SJCRH30 (cell line): ENCODE measurements around the gene LHX1. TPM values are rescaled to one million over a fixed set of nuclear protein-coding genes. Genes with fewer than 3 reads are reported as not detected.

Experiments used
- DNase-seq, 2 experiments: peaks; one replicate each; pipeline ENCODE4 v3.0.0-alpha.2; 2015 to 2020
- H3K27ac ChIP-seq: fragments of 250-450 bp; sonication (Bioruptor Pico); 2 replicates; pipeline ENCODE4 v1.5.1; 2020; ENCODE audit warnings: mild to moderate bottlenecking, moderate library complexity
- H3K27me3 ChIP-seq: fragments of 250-450 bp; sonication (Bioruptor Pico); 2 replicates; pipeline ENCODE4 v1.5.1; 2020; ENCODE audit warnings: mild to moderate bottlenecking, moderate library complexity
- H3K36me3 ChIP-seq: fragments of 250-450 bp; sonication (Bioruptor Pico); 2 replicates; pipeline ENCODE4 v1.5.1; 2020; ENCODE audit warnings: mild to moderate bottlenecking, moderate library complexity
- H3K4me1 ChIP-seq: fragments of 250-450 bp; sonication (Bioruptor Pico); 2 replicates; pipeline ENCODE4 v1.5.1; 2020; ENCODE audit warnings: mild to moderate bottlenecking, moderate library complexity
- H3K4me3 ChIP-seq: fragments of 250-450 bp; sonication (Bioruptor Pico); 2 replicates; pipeline ENCODE4 v1.5.1; 2020; ENCODE audit warnings: mild to moderate bottlenecking, moderate library complexity
- H3K9me3 ChIP-seq: fragments of 250-450 bp; sonication (Bioruptor Pico); replicated peaks from 2 replicates; pipeline ENCODE4 v1.5.1; 2020; ENCODE audit warnings: mild to moderate bottlenecking, moderate library complexity
- total RNA-seq: library from RNA; depleted of rRNA; stranded (reverse); fragments of >200 nt; shearing (Covaris generic); gene quantifications from 2 replicates; pipeline ENCODE4 v1.2.3, GENCODE V29; 2014; rRNA removed

Gene LHX1
- 0.43 and 0.59 TPM in 2 replicates for total RNA-seq

- DNase-seq, result peak in 1 of 2 experiments; percentile 49
- no peak within 1 kb of the TSS for H3K27ac ChIP-seq
- H3K4me1 ChIP-seq, result no peaks in the 10 kb centered on the region
- no peaks in the 10 kb centered on the region for H3K9me3 ChIP-seq
- H3K4me3 ChIP-seq, result peak within 1 kb of the TSS; percentile 75
- H3K27me3 ChIP-seq, result peaks cover 21% of the 10 kb centered on the region
- no peaks in the 10 kb centered on the region for H3K36me3 ChIP-seq
Observed at GRCh38 chr17:36937001-36937958, at the start of gene LHX1. TSS of gene LHX1 (plus strand) at chr17:36937475. CDS start at chr17:36938198, 723 bp downstream.

DNA sequence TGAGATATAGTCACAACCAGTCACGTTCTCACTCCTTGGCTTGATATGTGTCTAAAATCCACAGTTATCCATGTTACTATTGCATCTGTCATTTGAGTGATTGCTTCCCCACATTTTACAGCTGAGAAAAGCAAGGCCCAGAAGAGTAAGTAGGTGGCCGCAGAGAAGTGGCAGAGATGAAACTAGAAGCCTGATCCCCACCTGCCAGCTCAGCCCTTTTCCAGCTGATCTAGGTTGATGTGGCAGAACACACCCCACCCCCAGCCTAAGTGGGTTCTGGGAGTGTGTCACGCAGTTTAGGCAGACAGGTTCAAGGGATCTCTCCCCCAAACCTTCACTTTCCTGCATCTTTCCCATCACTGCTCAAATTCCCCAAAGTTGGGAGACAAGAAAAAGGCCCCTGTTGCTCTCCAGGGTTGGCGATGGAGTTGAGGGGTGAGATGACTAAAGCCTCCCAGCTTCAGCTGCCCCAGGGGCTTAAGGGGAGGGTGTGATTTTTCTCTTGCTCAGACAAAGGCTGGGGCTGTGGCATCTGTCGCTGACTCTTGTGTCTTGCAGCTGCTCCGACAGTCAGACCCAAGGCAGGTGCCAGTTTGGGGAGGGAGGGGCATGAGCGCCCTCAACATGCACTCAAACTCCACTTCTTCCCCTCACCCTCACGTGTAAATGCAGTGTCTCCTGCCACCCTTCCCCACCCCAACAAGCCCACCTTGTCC is 48.9 kb upstream of the LHX1 start:
- peak; percentile 94 to 96 for DNase-seq
- Histone ChIP-seq H3K4me1 (peaks cover 24% of the 10 kb centered on the region), H3K27ac (peak overlapping the region; percentile 49), H3K4me3 (no peak overlapping the region), H3K36me3 (no peaks in the 10 kb centered on the region), H3K27me3 (no peaks in the 10 kb centered on the region), H3K9me3 (no peaks in the 10 kb centered on the region)

GRCh38 chr17:36889770-36890349 is 47.4 kb upstream of the LHX1 start:
- Histone ChIP-seq H3K9me3 (no peaks in the 10 kb centered on the region), H3K27me3 (no peaks in the 10 kb centered on the region), H3K27ac (no peak overlapping the region), H3K4me1 (peaks cover 24% of the 10 kb centered on the region), H3K36me3 (no peaks in the 10 kb centered on the region), H3K4me3 (no peak overlapping the region)
- no peak for DNase-seq

DNA sequence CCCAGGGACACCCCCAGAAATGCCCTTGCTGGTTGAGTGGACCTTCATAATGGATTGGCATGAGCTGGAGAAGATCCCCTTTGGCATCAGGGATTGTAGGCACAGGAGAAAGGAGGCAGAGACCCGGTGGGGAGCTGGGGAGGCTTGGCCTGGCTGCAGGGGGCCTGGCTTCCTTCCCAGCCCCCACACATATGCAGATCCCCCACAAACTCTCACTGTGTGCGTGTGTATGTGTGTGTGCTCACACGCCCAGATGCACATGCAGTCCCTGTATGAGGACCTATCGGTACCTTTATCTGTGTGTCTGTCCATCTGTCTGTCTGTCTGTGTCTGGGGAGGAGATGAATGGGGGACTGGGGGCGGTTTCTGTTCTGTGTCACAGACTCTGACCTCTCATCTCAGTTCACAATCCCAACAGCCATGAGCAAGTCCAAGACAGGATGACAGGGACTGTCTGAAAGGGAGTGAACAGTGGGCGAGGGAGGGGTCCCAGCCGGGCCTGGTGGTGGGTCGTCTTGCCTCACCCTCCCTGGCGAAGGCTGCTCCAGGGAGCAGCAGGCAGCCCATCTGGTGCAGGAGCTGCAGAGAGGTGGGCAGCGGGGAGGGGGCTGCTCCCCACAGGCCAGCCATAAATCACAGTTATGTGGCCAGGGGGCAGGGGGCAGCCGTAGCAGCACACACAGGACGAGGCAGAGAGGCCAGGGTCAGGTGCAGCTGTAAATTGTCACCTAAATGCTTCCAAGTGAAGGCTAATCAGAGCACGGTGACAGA is 46.7 kb upstream of the LHX1 start:
- Histone ChIP-seq H3K4me1 (peaks cover 24% of the 10 kb centered on the region), H3K9me3 (no peaks in the 10 kb centered on the region), H3K27me3 (no peaks in the 10 kb centered on the region), H3K27ac (no peak overlapping the region), H3K4me3 (no peak overlapping the region), H3K36me3 (no peaks in the 10 kb centered on the region)
- DNase-seq, result no peak

- Histone ChIP-seq H3K27me3 (0 out of 2 replicates have a peak, but pooled peaks cover 5% of the 10 kb centered on the region), H3K4me3 (no peak overlapping the region), H3K9me3 (no peaks in the 10 kb centered on the region), H3K4me1 (peaks cover 20% of the 10 kb centered on the region), H3K27ac (no peak overlapping the region), H3K36me3 (no peaks in the 10 kb centered on the region)
- DNase-seq, result no peak
Observed at GRCh38 chr17:36892112-36892838, 45.0 kb upstream of the LHX1 start.

DNA sequence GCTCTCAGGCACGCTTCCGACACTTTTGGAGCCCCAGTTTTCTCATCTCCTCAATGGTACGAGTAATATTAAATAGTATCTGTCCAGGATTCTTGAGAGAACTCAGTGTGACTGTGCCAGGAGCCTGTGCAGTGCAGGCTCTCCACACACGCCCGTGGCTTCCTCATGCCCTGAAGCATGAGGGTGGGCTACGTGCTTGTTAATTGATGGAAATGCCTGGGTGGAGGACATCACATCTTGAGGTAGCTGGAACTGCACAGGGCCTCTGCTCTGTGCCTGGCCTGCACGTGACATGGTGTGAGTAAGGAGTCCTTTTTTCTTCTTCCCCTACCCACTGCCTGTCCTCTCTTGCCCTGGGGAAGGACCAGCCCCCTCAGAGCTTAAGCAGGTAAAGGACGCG is 43.1 kb upstream of the LHX1 start:
- Histone ChIP-seq H3K36me3 (no peaks in the 10 kb centered on the region), H3K4me3 (no peak overlapping the region), H3K27me3 (0 out of 2 replicates have a peak, but pooled peaks cover 5% of the 10 kb centered on the region), H3K27ac (no peak overlapping the region), H3K4me1 (peaks cover 3% of the 10 kb centered on the region), H3K9me3 (no peaks in the 10 kb centered on the region)
- DNase-seq, result no peak

GRCh38 chr17:36894925-36895324 is 42.4 kb upstream of the LHX1 start:
- DNase-seq, result no peak
- H3K36me3 ChIP-seq, result no peaks in the 10 kb centered on the region
- no peaks in the 10 kb centered on the region for H3K9me3 ChIP-seq
- H3K27ac ChIP-seq, result no peak overlapping the region
- H3K4me3 ChIP-seq, result no peak overlapping the region
- H3K4me1 ChIP-seq, result no peaks in the 10 kb centered on the region
- 0 out of 2 replicates have a peak, but pooled peaks cover 5% of the 10 kb centered on the region for H3K27me3 ChIP-seq

DNA sequence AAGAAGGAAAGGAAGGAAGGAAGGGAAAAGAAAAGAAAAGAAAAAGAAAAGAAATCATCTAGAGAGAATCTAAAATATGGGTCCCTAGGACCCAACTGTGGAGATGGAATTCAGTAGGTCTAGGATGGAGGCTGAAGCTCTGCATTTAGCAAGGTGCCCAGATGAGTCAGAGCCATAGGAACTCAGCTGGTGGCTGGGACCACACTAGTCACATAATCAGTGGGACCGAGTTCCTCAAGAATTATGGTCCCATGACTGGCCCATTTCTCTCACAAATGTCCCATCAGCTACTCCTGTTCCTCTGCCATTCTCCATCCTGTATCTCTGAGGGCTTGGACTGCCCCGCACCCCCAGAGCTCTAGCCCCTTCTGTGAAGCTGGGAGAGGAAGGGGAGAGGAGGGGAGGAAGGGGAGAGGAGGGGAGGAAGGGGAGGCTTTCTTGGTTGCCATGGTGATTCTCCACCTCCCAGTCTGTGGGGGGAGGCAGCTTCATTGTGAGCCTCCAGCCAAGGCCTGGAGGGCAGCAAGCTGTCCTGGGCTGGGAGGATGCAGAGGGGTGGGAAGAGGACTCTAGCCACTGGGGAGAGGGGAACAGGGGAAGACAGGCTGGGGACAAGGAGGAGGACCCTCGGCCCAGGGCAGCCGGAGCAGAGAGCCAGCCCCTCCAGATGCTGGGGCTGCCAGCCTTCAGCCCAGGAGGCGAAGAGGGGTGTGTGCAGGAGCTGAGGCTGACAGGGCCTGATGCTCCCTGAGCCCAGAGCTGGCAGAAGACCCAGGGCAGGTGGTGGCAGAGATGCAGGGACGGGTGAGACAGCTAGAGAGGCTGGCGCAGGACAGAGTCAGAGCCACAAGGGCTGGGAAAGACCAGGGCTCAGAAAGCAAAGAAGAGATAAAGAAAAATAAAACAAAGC is 37.8 kb upstream of the LHX1 start:
- no peaks in the 10 kb centered on the region for H3K36me3 ChIP-seq
- peaks cover 8% of the 10 kb centered on the region for H3K4me1 ChIP-seq
- no peak overlapping the region for H3K4me3 ChIP-seq
- 0 out of 2 replicates have a peak, but pooled peaks cover 5% of the 10 kb centered on the region for H3K27me3 ChIP-seq
- no peak overlapping the region for H3K27ac ChIP-seq
- no peak for DNase-seq
- H3K9me3 ChIP-seq, result no peaks in the 10 kb centered on the region

DNA sequence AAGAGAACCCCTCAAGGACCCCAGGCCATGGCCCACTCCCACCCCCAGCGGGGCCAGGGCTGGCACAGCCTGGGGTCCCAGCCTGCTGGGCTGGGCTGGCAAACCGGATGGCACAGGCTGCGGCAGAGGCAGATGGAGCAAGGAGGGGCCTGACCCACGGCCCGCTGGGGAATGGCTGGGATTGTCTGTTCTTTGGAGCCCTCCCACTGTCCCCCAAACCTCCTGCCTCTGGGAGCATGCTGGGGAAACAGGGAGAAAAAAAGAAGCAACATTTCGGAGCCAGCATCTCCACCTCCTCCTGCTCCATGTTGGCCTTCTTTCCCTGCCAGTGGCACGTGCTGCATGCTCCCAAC is 37.1 kb upstream of the LHX1 start:
- no peaks in the 10 kb centered on the region for H3K36me3 ChIP-seq
- H3K27ac ChIP-seq, result no peak overlapping the region
- DNase-seq, result no peak
- no peak overlapping the region for H3K4me3 ChIP-seq
- H3K27me3 ChIP-seq, result 0 out of 2 replicates have a peak, but pooled peaks cover 5% of the 10 kb centered on the region
- H3K9me3 ChIP-seq, result no peaks in the 10 kb centered on the region
- H3K4me1 ChIP-seq, result peaks cover 8% of the 10 kb centered on the region

GRCh38 chr17:36901506-36901905 is 35.8 kb upstream of the LHX1 start:
- peak overlapping the region; percentile 41 for H3K27ac ChIP-seq
- H3K4me3 ChIP-seq, result no peak overlapping the region
- DNase-seq, result peak; percentile 37 to 64

DNA sequence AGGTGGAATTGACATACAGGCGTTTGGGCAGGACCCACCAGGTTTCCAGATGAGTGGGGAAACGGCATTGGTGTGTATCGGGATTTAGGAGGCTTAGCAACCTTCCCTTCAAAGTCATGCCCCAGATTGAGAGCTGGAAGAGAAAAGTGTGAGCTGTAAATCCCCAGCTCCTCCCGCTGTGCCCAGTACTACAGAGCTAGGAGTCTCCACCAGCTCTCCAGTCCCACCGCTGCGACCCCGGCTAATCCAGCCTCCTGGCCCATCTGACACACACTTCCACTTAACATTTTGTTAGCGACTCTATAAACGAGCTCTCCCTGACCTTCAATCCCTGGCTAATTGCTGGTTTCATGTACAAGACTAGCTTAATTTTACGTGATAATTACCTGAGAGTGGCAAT is 29.9 kb upstream of the LHX1 start:
- H3K36me3 ChIP-seq, result no peaks in the 10 kb centered on the region
- H3K4me3 ChIP-seq, result no peak overlapping the region
- no peaks in the 10 kb centered on the region for H3K27me3 ChIP-seq
- H3K4me1 ChIP-seq, result peaks cover 3% of the 10 kb centered on the region; the same call in 1 of the 2 replicates
- no peaks in the 10 kb centered on the region for H3K9me3 ChIP-seq
- DNase-seq, result no peak
- no peak overlapping the region for H3K27ac ChIP-seq

More at GRCh38 chr17:36901506-36901905, 35.8 kb upstream of the LHX1 start:
- Histone ChIP-seq H3K36me3 (no peaks in the 10 kb centered on the region), H3K27me3 (no peaks in the 10 kb centered on the region), H3K9me3 (no peaks in the 10 kb centered on the region), H3K4me1 (peaks cover 8% of the 10 kb centered on the region)

DNA sequence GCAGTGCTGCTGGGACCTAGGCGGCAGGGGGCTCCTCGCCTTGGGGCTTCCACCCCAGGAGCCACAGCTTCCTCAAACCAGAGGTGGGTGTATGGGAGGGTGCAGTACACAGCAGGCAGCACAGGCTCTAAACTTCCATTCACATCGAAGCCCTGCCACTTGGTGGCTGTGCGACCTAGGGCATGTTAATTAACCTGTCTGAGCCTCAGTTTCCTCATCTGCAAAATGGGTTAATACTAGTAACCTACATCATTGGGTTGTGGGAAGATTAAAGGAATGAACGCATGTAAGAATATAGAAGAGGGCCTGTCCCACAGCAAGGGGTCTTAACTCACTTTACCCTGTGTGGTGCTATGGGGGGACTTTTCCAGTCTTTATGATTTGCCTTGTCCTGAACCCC is 26.8 kb upstream of the LHX1 start:
- H3K4me1 ChIP-seq, result peaks cover 3% of the 10 kb centered on the region; the same call in 1 of the 2 replicates
- DNase-seq, result no peak
- H3K36me3 ChIP-seq, result no peaks in the 10 kb centered on the region

GRCh38 chr17:36911001-36911400 is 26.3 kb upstream of the LHX1 start:
- H3K27ac ChIP-seq, result no peak overlapping the region
- DNase-seq, result no peak
- H3K9me3 ChIP-seq, result no peaks in the 10 kb centered on the region
- no peak overlapping the region for H3K4me3 ChIP-seq
- no peaks in the 10 kb centered on the region for H3K27me3 ChIP-seq
- H3K36me3 ChIP-seq, result no peaks in the 10 kb centered on the region
- H3K4me1 ChIP-seq, result peaks cover 3% of the 10 kb centered on the region; the same call in 1 of the 2 replicates

More for the DNA sequence above, 26.8 kb upstream of the LHX1 start:
- no peaks in the 10 kb centered on the region for H3K27me3 ChIP-seq
- no peaks in the 10 kb centered on the region for H3K9me3 ChIP-seq
- no peak overlapping the region for H3K4me3 ChIP-seq
- H3K27ac ChIP-seq, result no peak overlapping the region
